NCI-H345 (cell line): ENCODE measurements around the gene PDCD11.
"Not testable (repeated sequence)": the region's sequence is repeated elsewhere in the genome, so short reads cannot be mapped to it uniquely, and the experiment has no call there.

ENCODE experiments used
- DNase-seq: peaks from one replicate; lab custom pipeline; 2025; lab: John Stamatoyannopoulos, UW

The PDCD11 gene

DNA sequence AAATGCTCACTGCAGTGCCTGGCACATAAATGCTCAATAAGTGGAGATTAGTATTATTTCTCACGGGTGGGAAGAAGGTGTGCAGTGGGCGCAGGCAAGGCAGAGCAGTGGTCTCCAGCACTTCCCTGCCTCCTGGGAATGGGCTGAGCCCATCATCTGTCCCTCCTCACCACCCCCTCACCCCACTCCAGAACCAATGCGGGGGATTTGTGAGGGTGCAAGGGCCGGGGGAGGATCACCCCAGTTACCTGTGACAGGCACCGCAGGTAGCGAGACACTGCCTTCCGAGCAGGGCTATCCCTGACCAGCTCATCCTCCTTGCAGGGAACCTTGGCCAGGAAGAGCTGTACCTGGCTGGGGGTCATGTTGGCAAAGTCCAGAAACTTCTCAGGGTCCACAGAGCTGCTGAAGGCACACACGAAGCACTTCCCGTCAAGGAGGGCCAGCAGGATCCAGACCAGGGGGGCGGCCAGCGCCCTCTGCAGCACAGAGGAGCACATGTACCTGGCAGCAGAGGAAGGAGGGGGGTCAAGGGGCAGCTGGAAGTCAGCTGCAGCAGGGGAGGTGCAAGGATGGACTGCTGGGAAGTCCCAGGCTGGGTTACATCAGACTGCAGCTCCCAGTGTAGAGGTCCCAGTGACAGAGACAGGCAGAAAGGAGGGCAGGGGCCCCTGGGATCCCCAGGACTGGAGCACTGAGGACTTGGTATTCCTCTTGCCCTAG lies 79.8 kb downstream of the PDCD11 start:
- no peak for DNase-seq

DNA sequence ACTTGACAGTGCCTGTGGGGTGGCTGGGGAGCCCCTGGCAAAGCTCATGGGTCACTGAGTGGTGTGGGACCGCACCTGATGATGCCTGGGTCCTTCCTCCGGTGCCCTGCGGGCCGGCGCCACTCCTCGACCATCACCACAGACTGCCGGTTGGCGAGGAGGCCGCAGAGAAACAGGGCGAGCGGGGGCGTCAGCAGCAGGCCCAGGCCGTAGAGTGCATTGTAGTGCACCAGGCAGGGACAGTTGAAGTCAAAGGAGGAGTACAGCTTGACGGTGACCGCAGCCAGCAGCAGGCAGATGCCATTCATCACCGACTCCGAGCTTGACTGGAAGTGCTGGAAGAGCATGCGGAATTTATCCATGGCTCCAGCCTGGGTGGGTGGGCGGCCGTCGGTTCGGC lies 82.2 kb downstream of the PDCD11 start:
- DNase-seq = no peak

DNA sequence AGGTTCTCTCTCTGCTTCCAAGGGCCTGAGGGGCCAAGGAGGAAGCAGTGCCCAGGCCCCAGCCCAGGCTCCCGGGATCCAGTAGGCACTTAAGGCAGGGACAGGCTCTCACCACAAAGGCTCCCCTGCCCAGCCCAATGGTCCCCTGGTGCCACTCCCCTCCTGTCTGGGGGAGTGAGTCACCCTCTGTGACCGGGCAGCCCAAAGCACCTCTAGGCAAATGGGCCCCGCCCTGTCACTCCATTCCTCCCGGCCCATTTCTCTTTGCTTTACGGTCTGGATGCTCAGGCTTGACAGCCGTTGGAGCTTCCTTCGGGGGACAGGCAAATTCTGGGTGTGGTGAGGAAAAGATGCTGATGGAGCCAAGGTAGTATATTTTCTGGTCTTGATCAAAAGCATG lies 82.7 kb downstream of the PDCD11 start, which contains the start of gene CALHM3:
TSS of gene CALHM3 (minus strand) at position 106 of the 400 bp plus-strand sequence. CDS start 208 bp downstream, outside the sequence.
- no peak for DNase-seq

GRCh38 chr10:103480521-103480920 lies 84.1 kb downstream of the PDCD11 start:
- no peak for DNase-seq

DNA sequence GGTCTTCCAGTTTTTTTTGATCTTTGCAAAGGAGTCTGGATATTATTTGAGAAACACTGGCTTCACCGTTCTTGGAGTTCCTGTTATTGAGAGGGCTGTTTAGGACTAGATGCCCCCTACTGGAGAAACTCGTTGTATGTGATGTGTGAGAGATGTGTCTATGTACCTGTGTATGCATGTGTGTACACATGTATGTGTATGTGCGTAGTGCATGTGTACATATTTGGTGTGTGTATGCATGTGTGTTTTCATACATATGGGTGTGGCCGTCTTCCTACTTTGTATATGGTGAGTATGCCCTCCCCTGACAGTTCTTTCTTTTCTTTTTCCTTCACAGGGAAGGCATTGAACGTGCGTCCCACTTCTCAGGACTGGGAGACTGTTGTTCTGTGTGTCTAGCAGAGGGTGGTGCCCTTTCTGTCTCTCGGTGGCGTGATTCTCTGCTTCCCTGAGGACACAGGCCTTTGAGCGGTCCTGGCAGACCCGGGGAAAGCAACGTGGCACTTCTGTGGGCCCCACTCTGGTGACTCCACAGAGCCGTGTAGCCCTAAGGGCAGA lies 85.6 kb downstream of the PDCD11 start:
- DNase-seq = peak; percentile 49

GRCh38 chr10:103486635-103487409 lies 90.4 kb downstream of the PDCD11 start:
- DNase-seq = not testable (repeated sequence)

DNA sequence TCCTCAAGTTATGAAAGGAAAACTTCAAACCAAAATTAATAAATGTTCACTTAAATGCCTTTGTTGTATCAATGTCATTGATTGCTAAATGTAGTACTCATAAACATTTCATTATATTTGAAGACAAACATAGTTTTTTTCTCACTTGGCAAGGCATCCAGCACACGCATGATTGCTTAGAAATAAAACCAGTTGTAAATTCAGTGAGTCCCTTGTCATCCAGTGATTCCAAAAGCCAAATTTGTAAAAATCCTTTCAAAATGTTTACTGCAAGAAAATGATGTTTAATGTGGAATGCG lies 90.9 kb downstream of the PDCD11 start:
- no peak for DNase-seq

DNA sequence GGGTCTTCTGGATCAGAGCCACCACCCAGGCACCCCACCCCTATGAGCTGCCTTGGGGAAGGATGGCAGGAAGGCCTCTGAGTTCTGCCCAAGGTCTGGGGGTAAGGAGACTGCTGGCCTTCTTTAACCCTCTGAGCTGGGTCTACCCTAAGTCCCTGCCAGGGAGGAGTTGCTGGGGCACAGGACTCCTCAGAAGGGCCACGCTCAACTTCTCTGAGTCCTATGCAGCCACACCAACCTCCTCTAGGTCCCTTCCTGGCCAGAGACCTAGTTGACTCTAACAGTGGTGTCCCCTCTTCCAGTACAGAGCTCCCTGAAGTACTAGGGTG lies 94.5 kb downstream of the PDCD11 start:
- DNase-seq = no peak

DNA sequence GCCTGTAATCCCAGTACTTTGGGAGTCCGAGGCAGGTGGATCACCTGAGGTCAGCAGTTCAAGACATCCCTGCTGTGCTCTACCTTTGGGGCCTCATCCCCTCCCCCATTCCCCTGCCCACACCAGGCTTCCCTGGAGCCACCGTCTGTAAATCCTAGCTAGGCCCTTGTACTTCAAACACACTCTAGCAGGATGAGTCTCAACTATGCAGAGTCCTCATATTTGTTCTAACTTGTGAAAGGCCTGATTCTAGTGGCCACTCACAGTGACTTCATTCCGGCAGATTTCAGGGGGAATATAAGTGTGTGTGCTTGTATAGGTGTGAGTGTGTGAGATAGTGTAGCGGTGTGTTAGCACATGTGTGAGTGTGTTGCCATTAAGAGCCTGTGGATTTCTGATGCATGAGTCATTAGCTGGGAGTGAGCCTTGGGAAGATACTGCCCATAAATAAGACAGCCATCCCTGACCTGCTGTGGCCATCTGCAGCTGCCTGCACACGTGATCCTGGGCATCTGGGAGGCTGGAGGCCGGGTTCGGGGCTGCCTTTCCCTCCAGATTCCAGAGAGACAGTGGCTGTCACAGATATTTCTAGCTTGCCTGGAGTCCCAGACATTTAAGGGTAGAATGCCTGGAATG lies 95.4 kb downstream of the PDCD11 start:
- DNase-seq = no peak

DNA sequence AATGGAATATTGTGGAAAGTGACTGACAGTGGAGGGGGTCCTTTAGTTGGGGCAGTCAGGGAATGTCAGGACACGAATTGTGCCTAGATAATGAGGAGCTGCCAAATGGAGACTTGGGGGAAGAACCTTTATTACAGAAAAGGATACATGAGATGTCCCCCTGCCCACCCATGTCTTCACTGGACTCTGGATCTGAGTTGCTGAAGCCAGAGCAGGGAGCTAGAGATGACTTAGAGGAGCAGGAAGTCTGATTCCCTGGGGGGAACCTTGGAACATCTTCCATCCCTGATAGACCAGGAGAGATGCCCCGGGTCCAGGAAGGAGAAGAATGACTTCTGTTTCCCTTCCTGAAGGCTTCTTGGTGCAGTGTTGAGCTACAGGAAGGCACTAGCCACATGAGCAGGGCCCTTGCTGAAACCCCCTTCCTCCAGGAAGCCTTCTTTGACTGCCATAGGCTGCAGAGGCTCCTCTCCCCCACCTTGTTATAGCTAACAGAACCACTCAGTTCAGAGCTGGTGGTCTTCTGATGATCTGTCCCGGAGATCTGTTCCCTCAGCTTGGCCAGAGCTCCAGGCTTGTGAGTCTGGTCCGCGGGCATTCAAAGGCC lies 96.3 kb downstream of the PDCD11 start:
- no peak for DNase-seq

DNA sequence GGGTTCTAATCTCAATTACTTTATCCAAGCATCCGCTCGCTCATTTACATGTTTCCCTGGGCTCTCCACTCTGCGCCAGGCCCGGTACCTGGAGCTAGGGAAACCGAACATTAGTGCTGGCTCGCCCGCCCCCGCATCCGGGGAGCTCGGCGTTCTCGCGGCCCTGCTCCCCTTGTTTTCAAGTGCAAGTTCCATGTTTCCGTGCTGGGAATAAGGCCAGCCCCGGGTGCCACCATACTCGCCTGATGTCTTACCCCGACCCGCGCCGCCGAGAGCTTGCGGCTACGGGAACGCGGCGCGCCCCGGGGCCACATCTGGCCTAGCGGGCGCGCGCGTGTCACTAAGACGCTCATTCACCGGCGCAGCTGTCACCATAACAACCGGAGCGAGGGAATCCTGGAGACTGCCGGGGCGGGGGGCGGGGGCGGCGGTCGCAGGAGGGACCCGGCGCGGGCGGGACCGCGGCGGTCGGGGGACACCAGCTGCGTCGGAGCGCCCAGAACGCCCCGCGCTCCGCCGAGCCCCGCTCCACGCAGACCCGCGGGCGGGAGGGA lies 97.0 kb downstream of the PDCD11 start, which contains the start of gene NEURL1:
TSS of gene NEURL1 (plus strand) at position 344 of the 554 bp plus-strand sequence. CDS start 683 bp downstream, outside the sequence.
- peak; percentile 52 for DNase-seq

GRCh38 chr10:103493916-103494877 lies 97.8 kb downstream of the PDCD11 start:
- DNase-seq = peak; percentile 40

DNA sequence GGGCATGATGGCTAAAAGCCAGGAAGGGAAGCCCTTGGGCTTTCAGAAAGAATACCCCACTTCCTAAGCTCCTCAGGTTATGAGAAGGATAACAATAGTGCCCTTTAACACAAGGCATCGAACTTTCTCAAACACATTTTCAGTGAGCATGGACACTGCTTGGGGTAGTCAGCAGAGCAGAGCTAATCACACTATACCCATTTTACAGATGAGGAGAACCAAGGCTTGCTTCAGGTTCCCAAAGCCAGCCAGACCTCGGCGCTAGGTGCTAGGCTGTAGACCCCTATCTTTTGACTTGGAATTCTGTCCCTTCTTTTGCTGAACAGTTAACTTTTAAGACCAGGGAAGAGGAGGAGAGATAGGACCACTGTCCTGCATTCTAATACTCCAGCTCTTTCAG lies 98.9 kb downstream of the PDCD11 start:
- DNase-seq = no peak
